NCI-H748 treated with DMSO at 0.1 percent for 48 hours (cell line): Measurements from ENCODE around the gene SEZ6L2.
"Not testable (repeated sequence)": the region's sequence is repeated elsewhere in the genome, so short reads cannot be mapped to it uniquely, and the experiment has no call there.

Experiments used
- DNase-seq: peaks from one replicate; lab custom pipeline; 2025; lab: John Stamatoyannopoulos, UW

SEZ6L2 gene

GRCh38 chr16:29891525-29892457, 7.6 kb downstream of the SEZ6L2 start:
- DNase-seq, result no peak

GRCh38 chr16:29889372-29889771, 10.0 kb downstream of the SEZ6L2 start:
- not testable (repeated sequence) for DNase-seq

GRCh38 chr16:29883987-29884386, 15.4 kb downstream of the SEZ6L2 start:
- no peak for DNase-seq

- DNase-seq, result no peak
These were observed 18.3 kb downstream of the SEZ6L2 start for GRCh38 chr16:29881050-29881449.

GRCh38 chr16:29878172-29878571, 21.2 kb downstream of the SEZ6L2 start:
- DNase-seq, result no peak

GRCh38 chr16:29877266-29877961, 21.9 kb downstream of the SEZ6L2 start:
- DNase-seq, result no peak

- no peak for DNase-seq
These were observed 22.6 kb downstream of the SEZ6L2 start for GRCh38 chr16:29876594-29877249.

GRCh38 chr16:29876217-29876593, 23.1 kb downstream of the SEZ6L2 start:
- DNase-seq, result no peak

GRCh38 chr16:29875206-29875605, 24.1 kb downstream of the SEZ6L2 start:
- no peak for DNase-seq

- DNase-seq, result no peak
These were observed 26.0 kb downstream of the SEZ6L2 start for GRCh38 chr16:29873319-29873718.

GRCh38 chr16:29871822-29872546, 27.4 kb downstream of the SEZ6L2 start:
- DNase-seq, result no peak

- DNase-seq, result not testable (repeated sequence)
These were observed 30.3 kb downstream of the SEZ6L2 start for GRCh38 chr16:29869067-29869466.

- no peak for DNase-seq
These were observed 30.8 kb downstream of the SEZ6L2 start for GRCh38 chr16:29868396-29869009.

- DNase-seq, result no peak
These were observed 35.1 kb downstream of the SEZ6L2 start for GRCh38 chr16:29864205-29864604.

GRCh38 chr16:29863669-29863984, 35.7 kb downstream of the SEZ6L2 start:
- DNase-seq, result no peak

GRCh38 chr16:29862884-29863668, 36.3 kb downstream of the SEZ6L2 start, which contains the start of gene CDIPT:
Gene CDIPT, minus strand, starts transcription at chr16:29863226. Its CDS starts 369 bp downstream, at chr16:29862857.
- DNase-seq, result peak; percentile 69

GRCh38 chr16:29862383-29862883, 36.9 kb downstream of the SEZ6L2 start:
- no peak for DNase-seq

GRCh38 chr16:29860218-29860617, 39.1 kb downstream of the SEZ6L2 start:
- no peak for DNase-seq

GRCh38 chr16:29858974-29859373, 40.4 kb downstream of the SEZ6L2 start:
- DNase-seq, result no peak

GRCh38 chr16:29858149-29858849, 41.1 kb downstream of the SEZ6L2 start:
- no peak for DNase-seq
